AG09309 (cell line): Measurements from ENCODE around the gene PLXNC1.

ENCODE experiments used
- DNase-seq: peaks from one replicate; pipeline ENCODE4 v3.0.0-alpha.2; 2010; ENCODE audit warnings: low read depth
- H3K4me3 ChIP-seq: 2 replicates; pipeline ENCODE4 v1.5.1; 2011; ENCODE audit warnings: mild to moderate bottlenecking, low read depth, low read length, moderate library complexity; ENCODE audit not compliant: control insufficient read depth
- TF ChIP-seq, protein P1 (sequence below): IDR thresholded peaks from 2 replicates; pipeline ENCODE4 v1.5.1; 2011; ENCODE audit warnings: mild to moderate bottlenecking, low read depth, low read length, inconsistent platforms; ENCODE audit not compliant: insufficient read depth, control insufficient read depth; ENCODE audit errors: missing control alignments

PLXNC1 gene

DNA sequence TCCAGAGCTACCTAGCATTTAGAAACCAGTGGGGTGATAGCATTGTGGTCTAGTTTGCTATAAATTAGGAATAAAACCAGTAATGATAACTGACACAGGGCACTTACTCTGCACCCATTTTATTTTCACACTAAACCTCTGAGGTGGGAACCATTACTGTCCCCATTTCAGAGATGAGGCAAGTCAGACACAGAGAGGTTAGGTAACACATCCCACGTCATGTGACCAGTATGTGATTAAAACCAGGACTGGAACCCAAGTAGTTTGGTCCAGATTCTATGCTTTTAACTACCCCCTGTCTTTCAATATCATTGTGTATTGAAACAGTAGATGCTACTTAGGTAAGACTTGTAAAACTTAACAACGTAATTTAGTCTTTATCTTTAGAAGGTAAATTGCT lies 110.2 kb downstream of the PLXNC1 start:
- TF ChIP-seq, protein P1, sequence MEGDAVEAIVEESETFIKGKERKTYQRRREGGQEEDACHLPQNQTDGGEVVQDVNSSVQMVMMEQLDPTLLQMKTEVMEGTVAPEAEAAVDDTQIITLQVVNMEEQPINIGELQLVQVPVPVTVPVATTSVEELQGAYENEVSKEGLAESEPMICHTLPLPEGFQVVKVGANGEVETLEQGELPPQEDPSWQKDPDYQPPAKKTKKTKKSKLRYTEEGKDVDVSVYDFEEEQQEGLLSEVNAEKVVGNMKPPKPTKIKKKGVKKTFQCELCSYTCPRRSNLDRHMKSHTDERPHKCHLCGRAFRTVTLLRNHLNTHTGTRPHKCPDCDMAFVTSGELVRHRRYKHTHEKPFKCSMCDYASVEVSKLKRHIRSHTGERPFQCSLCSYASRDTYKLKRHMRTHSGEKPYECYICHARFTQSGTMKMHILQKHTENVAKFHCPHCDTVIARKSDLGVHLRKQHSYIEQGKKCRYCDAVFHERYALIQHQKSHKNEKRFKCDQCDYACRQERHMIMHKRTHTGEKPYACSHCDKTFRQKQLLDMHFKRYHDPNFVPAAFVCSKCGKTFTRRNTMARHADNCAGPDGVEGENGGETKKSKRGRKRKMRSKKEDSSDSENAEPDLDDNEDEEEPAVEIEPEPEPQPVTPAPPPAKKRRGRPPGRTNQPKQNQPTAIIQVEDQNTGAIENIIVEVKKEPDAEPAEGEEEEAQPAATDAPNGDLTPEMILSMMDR = no peak
- no peak for DNase-seq
- no peak overlapping the region for H3K4me3 ChIP-seq

DNA sequence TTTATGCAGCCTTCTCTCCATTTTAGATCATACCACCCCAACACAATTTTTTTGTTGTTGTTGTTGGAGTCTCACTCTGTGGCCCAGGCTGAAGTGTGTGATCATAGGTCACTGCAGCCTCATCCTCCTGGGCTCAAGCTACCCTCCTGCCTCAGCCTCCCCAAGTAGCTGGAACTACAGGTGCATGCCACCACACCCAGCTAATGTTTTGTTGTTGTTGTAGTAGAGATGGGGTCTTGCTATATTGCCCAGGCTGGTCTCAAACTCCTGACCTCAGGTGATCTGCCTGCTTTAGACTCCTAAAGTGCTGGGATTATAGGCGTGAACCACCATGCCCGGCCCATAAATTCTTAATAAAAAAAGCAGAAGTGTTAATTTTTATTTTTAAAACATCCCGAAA lies 111.6 kb downstream of the PLXNC1 start:
- no peak overlapping the region for H3K4me3 ChIP-seq
- DNase-seq = no peak
- TF ChIP-seq, protein P1 = no peak

DNA sequence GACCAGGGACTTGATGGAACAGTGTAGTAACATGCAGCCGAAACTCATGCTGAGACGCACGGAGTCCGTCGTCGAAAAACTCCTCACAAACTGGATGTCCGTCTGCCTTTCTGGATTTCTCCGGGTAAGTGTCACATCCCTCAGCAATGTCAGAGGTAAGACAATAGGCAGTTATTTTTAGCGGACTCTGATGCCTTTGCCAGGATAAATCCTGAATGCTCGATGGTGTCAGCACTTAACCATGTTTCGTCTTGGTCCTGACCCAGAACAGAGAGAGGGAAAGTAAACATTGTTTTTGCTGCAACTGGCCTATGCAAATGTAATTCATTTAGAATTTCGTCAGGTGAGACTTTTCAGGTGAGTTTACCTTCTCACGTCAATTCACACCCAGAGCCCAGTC lies 112.3 kb downstream of the PLXNC1 start:
- no peak for DNase-seq
- TF ChIP-seq, protein P1 = no peak
- H3K4me3 ChIP-seq = no peak overlapping the region

DNA sequence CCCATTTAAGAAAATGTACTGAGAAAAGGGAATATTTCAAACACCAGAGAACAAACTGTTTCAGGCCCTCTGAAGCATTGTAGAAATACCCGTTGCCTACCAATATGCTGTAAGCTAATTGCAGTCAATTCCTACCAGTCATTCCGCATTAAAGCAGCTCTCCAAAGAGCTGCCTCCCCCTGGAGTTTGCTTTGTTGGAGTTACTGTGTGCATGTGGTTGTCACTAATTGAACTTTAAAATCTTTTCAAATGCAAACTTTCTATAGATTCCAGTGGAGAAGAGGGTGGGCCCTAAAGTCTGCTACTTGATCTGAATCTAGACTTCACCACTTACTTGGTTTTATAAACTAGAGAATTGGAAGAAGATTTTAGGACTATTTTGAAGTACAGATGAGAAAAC lies 112.7 kb downstream of the PLXNC1 start:
- H3K4me3 ChIP-seq = no peak overlapping the region
- no peak for DNase-seq
- TF ChIP-seq, protein P1 = no peak

DNA sequence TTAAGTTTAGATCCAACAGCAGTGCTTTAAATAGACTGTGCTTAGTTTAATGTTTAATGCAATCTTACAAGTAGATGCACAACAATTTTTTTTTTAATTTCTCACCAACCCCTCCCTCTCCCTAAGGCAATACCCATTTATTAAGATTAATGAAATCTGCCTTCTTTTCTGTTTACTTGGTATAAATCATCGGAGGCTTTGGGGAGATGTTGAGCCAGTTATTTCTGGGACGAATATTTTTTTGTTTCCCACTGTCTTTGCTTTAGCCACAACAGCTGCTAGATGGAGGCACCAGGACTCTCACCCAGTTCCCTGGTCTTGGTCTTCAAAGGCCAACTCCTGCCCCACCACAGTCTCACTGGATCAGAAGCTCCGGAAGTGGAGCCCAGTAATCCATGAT lies 113.4 kb downstream of the PLXNC1 start:
- H3K4me3 ChIP-seq = peak overlapping the region; percentile 59
- no peak for DNase-seq
- TF ChIP-seq, protein P1 = no peak

DNA sequence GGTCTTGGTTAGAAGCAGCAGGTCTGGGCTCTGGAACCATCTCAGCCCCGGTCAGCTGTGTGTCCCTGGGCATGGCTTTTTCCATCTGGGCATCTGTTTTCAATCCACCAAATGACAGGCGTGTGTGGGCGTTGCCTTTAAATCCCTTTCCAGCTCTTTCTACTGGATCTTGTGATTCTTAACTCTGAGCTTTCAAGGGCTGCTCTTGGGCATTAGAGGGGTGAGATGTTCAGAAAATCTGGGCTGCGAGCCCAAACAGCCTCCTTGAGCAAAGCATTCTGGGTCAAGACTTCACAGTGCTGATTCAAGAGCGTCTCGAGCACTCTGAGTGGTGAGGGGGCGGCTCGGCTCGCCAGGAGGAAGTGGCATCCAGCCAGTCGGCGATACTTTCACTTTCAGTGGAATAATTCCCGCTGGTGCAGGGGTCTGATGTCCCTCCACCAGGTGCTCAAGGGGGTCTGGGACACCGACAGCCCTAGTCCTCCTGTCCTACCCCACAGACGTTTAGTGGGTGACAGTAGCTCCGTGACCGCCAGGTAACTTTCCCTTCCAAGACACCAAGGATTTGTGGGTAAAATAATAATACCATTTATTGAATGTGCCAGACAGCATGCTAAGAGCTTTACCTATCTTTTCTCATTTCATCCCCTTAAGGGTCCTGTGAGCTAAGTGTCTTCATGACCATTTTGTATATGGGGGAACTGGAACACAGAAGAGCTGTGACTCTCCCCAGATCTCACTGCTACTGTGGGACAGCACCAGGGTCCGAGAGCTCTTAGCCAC lies 114.0 kb downstream of the PLXNC1 start:
- peak; percentile 85 for DNase-seq
- TF ChIP-seq, protein P1 = no peak
- H3K4me3 ChIP-seq = peak overlapping the region; percentile 59
